DMS53 treated with DMSO at 0.1 percent for 48 hours (cell line): ENCODE results near the gene MMP21.

Experiments used
- DNase-seq: peaks from one replicate; lab custom pipeline; 2025; ENCODE audit not compliant: unreplicated experiment; lab: John Stamatoyannopoulos, UW

Gene MMP21

DNA sequence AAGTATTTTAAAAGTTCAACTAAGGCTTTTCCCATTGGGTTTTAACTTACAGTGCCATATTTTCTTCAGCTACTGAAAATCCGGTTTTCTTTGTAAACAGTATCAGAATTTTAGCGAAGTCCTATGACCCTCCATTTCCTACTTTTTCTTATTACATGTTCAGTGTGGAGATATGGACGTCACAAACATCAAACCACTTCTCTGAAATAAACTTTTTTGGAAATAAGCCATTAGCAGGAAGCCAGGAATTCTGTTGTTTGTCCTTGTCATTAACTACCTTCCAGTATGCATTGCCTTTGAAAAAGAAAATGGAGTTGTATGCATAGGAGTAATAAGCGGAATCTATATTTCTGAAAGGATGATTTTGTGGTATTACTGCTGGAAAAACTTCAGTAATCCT is 9.1 kb downstream of the MMP21 start:
- no peak for DNase-seq

DNA sequence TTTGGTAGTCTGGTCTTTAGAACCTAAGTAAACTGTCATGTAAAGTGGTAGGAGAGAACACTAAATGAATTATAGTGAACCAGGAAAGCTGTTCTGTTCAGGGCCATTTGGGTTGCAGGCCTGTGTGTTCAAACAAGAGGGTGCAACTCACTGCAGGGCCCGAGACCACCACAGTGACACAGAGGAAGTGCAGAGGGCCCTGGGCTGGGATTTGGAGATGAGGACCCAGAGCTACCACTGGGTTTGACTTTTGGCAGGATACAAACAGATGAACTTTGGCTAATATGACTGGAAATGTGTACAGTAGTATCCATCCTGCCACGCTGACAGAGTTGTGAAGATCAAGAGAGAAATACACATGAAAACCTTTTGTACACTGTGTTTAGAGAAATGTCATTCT is 9.8 kb downstream of the MMP21 start:
- DNase-seq = no peak

GRCh38 chr10:125762692-125763648 is 12.7 kb downstream of the MMP21 start:
- no peak for DNase-seq

- DNase-seq = no peak
Observed at GRCh38 chr10:125761961-125762360, 13.7 kb downstream of the MMP21 start.

- DNase-seq = no peak
Observed at GRCh38 chr10:125757742-125758141, 17.9 kb downstream of the MMP21 start.

DNA sequence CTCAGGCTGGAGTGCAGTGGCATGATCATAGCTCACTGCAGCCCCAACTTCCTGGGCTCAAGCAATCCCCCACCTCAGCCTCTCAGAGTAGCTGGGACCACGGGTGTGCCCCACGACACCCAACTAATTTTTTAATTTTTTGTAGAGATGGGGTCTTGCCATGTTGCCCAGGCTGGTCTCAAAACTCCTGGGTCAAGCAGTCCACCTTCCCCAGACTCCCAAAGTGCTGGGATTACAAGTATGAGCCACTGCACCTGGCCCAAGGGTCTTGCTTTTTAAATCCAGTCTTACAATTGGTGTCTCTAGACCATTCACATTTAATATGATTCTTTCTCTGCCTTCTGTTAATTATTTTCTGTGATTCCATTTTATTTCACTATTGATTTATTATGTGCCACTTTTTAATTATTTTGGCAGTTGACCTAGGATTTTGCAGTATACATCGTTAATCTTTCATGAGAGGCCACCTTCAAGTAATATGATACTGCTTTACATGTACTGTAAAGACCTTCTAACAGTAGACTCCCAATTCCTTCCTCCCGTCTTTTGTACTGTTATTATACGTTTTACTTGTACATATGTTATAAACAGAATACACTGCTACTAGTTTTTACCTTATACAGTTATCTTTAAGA is 18.7 kb downstream of the MMP21 start:
- no peak for DNase-seq

DNA sequence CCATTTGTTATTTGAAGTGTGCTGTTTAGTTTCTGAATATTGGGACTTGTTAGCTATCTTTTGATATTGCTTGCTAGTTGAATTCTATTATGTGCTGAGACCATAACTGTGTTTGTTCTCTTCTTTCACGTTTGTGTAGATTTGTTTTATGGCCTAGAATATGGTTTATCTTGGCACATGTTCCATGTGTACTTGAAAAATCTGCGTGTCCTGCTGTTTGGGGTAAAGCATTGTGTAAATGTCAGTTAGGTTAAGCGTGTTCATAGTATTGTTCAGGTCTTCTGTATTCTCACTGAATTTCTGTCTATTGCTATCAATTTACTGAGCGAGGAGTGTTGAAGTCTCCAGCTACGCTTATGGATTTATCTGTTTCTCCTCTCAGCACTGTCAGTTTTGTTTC is 19.4 kb downstream of the MMP21 start:
- no peak for DNase-seq

DNA sequence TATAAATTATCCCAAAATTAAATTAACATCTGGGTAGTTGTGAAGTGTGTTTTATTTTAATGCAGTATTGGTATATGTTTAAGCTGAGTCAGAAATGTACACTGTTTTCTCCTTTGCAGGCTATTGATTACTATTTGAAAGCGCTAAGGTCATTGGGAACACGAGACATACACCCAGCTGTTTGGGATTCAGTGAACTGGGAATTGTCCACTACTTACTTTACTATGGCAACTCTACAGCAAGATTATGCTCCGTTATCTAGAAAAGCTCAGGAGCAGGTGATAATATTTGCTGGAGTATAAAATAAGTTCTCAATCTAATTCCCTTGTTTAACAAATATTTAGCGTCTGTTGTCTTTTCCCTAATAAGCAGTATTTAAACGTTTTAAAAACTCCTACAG is 28.2 kb downstream of the MMP21 start:
- no peak for DNase-seq

GRCh38 chr10:125744909-125745308 is 30.7 kb downstream of the MMP21 start:
- no peak for DNase-seq

GRCh38 chr10:125742465-125742864 is 33.2 kb downstream of the MMP21 start:
- no peak for DNase-seq

- DNase-seq = no peak
Observed at GRCh38 chr10:125739994-125740679, 35.5 kb downstream of the MMP21 start.

DNA sequence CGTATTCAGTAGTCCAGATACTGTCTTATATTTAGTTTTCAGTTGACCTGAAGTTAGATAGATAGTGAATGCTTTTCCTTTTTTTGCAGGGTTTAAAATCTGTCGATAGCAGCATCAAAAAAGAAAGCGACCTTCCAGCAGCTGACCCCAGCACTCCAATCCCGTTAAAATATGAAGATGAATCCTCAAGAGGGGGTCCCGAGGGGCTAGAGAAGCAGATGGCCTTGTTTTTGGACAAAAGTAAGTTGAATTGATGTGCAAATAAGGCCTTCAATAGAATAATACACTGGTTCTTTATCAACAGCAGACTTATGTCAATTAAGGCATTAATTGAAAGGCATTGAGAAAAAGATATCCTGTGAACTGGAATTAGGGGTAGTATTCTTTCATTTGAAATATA is 37.4 kb downstream of the MMP21 start:
- no peak for DNase-seq

DNA sequence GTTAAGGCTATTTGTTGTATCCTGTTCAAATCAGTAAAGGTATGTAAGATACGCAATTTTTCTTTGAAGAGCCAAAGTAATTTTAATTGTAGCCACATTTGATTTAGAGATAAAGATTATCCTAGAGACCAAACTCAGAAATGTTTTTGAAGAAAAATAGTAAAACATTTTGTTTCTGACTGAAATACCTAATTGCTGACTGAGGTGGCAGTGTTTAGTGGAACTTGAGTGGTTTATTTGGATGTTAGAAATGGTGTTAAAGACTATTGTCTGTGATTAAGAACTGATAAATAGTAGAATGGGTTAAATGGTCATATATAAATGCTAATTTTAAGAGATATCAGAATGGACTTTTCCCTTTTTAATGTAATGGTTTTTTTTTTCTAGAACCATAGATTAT is 40.8 kb downstream of the MMP21 start:
- DNase-seq = no peak

DNA sequence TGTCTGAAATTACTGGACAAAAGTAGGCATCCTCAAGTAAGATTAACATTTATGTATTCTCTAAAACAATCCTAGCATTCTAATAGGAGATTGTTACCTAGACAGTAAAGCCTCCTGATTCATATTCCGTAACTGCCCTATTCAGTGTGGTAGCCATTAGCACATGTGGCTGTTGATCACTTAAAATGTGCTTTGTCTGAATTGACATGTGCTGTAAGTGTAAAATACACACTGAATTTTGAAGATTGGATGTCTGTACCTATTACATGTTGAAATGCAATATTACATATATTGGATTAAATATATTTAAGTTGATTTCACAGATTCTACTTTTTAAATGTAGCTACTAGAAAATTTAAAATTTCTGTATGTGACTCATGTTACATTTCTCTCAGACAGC is 41.5 kb downstream of the MMP21 start:
- no peak for DNase-seq

DNA sequence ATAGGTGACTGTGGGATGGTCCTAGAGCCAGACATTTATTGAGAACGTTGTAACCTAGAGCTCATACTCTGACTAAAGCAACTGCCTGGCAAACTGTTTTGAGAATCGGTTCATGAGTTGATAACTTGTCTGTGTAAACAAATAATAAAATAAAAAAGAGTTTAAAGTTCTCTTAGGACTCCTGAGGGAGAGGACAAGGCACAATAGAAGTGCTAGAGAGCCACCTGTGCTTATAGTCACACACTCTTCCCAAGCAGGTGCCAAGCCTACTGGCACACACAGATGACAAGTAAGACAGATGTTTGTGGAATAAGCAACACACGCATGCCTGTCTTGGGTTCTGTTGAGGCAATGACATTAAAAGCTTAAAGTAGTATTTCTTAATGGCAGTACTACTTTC is 48.2 kb downstream of the MMP21 start:
- DNase-seq = no peak

GRCh38 chr10:125726914-125727313 is 48.7 kb downstream of the MMP21 start:
- peak; percentile 82 for DNase-seq

DNA sequence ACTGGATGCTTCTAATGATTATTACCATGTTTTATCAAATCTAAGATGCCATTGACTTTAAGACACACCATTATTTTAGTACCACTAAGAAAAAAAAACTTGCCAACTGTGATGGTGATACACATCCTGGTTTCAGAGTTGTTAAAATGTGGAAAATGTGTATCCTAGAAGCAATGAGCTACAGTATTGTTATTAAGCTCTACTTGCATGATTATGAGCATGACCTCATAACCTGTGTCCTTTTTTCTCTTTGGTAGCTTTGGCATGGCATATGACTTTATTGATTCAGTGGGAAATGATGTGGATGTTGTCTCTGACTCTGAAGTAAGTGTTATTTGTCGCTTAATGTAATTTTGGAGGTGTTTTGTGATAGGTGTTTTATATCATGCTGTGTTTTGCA is 52.8 kb downstream of the MMP21 start:
- no peak for DNase-seq

- no peak for DNase-seq
Observed at GRCh38 chr10:125721035-125721434, 54.6 kb downstream of the MMP21 start.

- DNase-seq = no peak
Observed at GRCh38 chr10:125720002-125720382, 55.6 kb downstream of the MMP21 start.

DNA sequence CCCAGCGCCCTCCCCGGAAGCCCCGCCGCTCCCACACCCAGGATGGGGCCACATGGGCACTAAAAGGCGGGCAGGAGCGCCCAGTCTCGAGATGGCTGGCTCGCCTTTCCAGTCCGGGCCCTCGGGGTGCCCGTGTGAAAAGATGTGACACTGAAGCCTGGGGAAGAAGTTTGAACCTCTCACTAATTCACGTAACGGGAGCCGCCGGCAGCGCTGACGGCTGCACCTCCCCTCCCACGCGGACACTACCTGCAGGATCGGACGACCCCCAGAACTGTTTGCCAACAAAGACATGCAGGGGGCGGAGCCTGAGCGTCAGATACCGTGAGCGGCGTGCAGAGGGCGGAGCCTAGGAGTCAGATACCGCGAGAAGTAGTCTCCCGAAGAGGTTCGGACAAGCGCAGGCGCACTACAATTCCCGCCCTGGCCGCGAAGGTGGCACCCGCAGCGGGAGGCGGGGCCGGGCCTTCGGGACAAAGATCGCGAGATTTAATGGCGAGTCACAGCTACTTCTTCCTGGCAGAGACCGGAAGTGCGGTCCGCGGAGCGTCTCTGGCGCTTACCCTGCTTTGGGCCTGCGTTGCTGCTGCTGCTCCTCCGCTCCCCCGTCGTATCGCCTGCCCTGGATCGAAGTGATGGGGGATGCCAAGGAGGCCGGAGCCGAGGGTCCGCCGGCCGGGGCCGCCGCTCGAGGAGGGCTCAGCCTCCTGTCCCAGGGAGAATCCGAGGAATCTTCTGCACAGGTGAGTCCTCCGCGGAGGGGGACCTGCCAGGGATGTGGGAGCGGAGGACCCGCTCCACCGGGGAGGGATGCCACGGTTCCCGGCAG is 56.2 kb downstream of the MMP21 start, which contains the start of gene EDRF1:
Gene EDRF1, plus strand, starts transcription at position 537 of the 829 bp plus-strand sequence. Its CDS starts 99 bp downstream, at position 636.
- peak; percentile 99 for DNase-seq
